ENCODE data around the gene TNNT2. TPM values are rescaled to one million over a fixed set of nuclear protein-coding genes. Genes with fewer than 3 reads are reported as not detected.

TNNT2 gene
- total RNA-seq, 1 experiment from 2014 or later: 6.4 TPM

- no peak overlapping the region for H3K27ac ChIP-seq
- TF ChIP-seq, protein P1, sequence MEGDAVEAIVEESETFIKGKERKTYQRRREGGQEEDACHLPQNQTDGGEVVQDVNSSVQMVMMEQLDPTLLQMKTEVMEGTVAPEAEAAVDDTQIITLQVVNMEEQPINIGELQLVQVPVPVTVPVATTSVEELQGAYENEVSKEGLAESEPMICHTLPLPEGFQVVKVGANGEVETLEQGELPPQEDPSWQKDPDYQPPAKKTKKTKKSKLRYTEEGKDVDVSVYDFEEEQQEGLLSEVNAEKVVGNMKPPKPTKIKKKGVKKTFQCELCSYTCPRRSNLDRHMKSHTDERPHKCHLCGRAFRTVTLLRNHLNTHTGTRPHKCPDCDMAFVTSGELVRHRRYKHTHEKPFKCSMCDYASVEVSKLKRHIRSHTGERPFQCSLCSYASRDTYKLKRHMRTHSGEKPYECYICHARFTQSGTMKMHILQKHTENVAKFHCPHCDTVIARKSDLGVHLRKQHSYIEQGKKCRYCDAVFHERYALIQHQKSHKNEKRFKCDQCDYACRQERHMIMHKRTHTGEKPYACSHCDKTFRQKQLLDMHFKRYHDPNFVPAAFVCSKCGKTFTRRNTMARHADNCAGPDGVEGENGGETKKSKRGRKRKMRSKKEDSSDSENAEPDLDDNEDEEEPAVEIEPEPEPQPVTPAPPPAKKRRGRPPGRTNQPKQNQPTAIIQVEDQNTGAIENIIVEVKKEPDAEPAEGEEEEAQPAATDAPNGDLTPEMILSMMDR (conservative IDR thresholded peaks at IDR 0.05): no peak
- no peak for TF ChIP-seq EZH2 (IDR thresholded peaks at IDR 0.05; ENCODE audit: low read depth)
- no TSS peak for BruUV-seq (replicated peaks)
- no peak overlapping the region for H2AFZ ChIP-seq
- no peak for DNase-seq
- H3K79me2 ChIP-seq (ENCODE audit: low read depth): no peaks in the 10 kb centered on the region
- POLR2A ChIA-PET (ENCODE audit: unreplicated experiment): no interaction called here
- no peaks in the 10 kb centered on the region for H3F3A ChIP-seq (ENCODE audit: insufficient read depth, low read depth)
- no peaks in the 10 kb centered on the region for H3K9me3 ChIP-seq (ENCODE audit: insufficient read depth, low read depth)
- no peak overlapping the region for H3K4me2 ChIP-seq
- no peaks in the 10 kb centered on the region for H3K36me3 ChIP-seq (ENCODE audit: low read depth)
- CTCF ChIA-PET: no interaction called here
- peaks cover 4% of the 10 kb centered on the region; the same call in 1 of the 2 replicates for H3K27me3 ChIP-seq (ENCODE audit: insufficient read depth, low read depth)
- no peaks in the 10 kb centered on the region for H4K20me1 ChIP-seq (ENCODE audit: insufficient read depth)
- no peaks in the 10 kb centered on the region for H3K4me1 ChIP-seq (replicated peaks; ENCODE audit: insufficient read depth)
- intact Hi-C loops (cut with micrococcal nuclease; ENCODE audit: unreplicated experiment): no loop called here
- H3K4me3 ChIP-seq: no peak overlapping the region
- no peaks in the 10 kb centered on the region for H3K9me2 ChIP-seq (ENCODE audit: insufficient read depth)
These were observed 58.8 kb downstream of the TNNT2 start for GRCh38 chr1:201318504-201319340.

GRCh38 chr1:201317551-201317950, 59.9 kb downstream of the TNNT2 start:
- Histone ChIP-seq H3K9me2 (ENCODE audit: insufficient read depth) (no peaks in the 10 kb centered on the region), H2AFZ (no peak overlapping the region), H3K36me3 (ENCODE audit: low read depth) (no peaks in the 10 kb centered on the region), H3K79me2 (ENCODE audit: low read depth) (no peaks in the 10 kb centered on the region), H3K4me3 (no peak overlapping the region), H3K4me2 (no peak overlapping the region), H3K27me3 (ENCODE audit: insufficient read depth, low read depth) (no peaks in the 10 kb centered on the region), H3K27ac (no peak overlapping the region), H3F3A (ENCODE audit: insufficient read depth, low read depth) (no peaks in the 10 kb centered on the region), H4K20me1 (ENCODE audit: insufficient read depth) (no peaks in the 10 kb centered on the region), H3K4me1 (replicated peaks; ENCODE audit: insufficient read depth) (no peaks in the 10 kb centered on the region), H3K9me3 (ENCODE audit: insufficient read depth, low read depth) (no peaks in the 10 kb centered on the region)
- DNase-seq: no peak
- POLR2A ChIA-PET (ENCODE audit: unreplicated experiment): no interaction called here
- TF ChIP-seq EZH2 (IDR thresholded peaks at IDR 0.05; ENCODE audit: low read depth): no peak
- TF ChIP-seq, protein P1 (conservative IDR thresholded peaks at IDR 0.05): no peak
- BruUV-seq (replicated peaks): no TSS peak
- CTCF ChIA-PET: no interaction called here
- intact Hi-C loops (cut with micrococcal nuclease; ENCODE audit: unreplicated experiment): no loop called here

- H3K4me2 ChIP-seq: no peak overlapping the region
- H3K27ac ChIP-seq: no peak overlapping the region
- H3K4me1 ChIP-seq (replicated peaks; ENCODE audit: insufficient read depth): peaks cover 5% of the 10 kb centered on the region
- H3K27me3 ChIP-seq (ENCODE audit: insufficient read depth, low read depth): no peaks in the 10 kb centered on the region
- 0 out of 2 replicates have a peak, but pooled peaks cover 6% of the 10 kb centered on the region for H3F3A ChIP-seq (ENCODE audit: insufficient read depth, low read depth)
- no peaks in the 10 kb centered on the region for H3K9me2 ChIP-seq (ENCODE audit: insufficient read depth)
- H3K79me2 ChIP-seq (ENCODE audit: low read depth): no peaks in the 10 kb centered on the region
- intact Hi-C loops (cut with micrococcal nuclease; ENCODE audit: unreplicated experiment): no loop called here
- no peak for DNase-seq
- TF ChIP-seq, protein P1 (conservative IDR thresholded peaks at IDR 0.05): no peak
- TF ChIP-seq EZH2 (IDR thresholded peaks at IDR 0.05; ENCODE audit: low read depth): no peak
- H2AFZ ChIP-seq: no peak overlapping the region
- no peak overlapping the region for H3K4me3 ChIP-seq
- H3K9me3 ChIP-seq (ENCODE audit: insufficient read depth, low read depth): no peaks in the 10 kb centered on the region
- H3K36me3 ChIP-seq (ENCODE audit: low read depth): no peaks in the 10 kb centered on the region
- CTCF ChIA-PET: no interaction called here
- H4K20me1 ChIP-seq (ENCODE audit: insufficient read depth): no peaks in the 10 kb centered on the region
- BruUV-seq (replicated peaks): no TSS peak
- POLR2A ChIA-PET (ENCODE audit: unreplicated experiment): no interaction called here
These were observed 60.9 kb downstream of the TNNT2 start for GRCh38 chr1:201316556-201316955.

Measured in PC-9 (cell line).